ENCODE measurements around the gene VPS39. TPM values are rescaled to one million over a fixed set of nuclear protein-coding genes. Genes with fewer than 3 reads are reported as not detected.

The VPS39 gene
- total RNA-seq, 3 donors from 2014 or later, result 79.0 to 116 (median 89.9) TPM

- intact Hi-C loops (cut with DNase I; ENCODE audit: low total_unique reads), result loop anchor here (10.0 kb wide), 2 partner anchors 323 to 1803 kb away; partner anchors contain the start of gene SPTBN5
- DNase-seq (ENCODE audit: low spot score in 2 of 2), result no peak
- Histone ChIP-seq H3K27me3 (no peaks in the 10 kb centered on the region), H3K27ac (no peak overlapping the region), H3K4me1 (no peaks in the 10 kb centered on the region), H3K36me3 (peaks cover 31% of the 10 kb centered on the region), H3K9me3 (no peaks in the 10 kb centered on the region), H3K4me3 (no peak overlapping the region)
- TF ChIP-seq POLR2AphosphoS5 (IDR thresholded peaks at IDR 0.05) (no peak), POLR2A (IDR thresholded peaks at IDR 0.05) (no peak), CTCF (IDR thresholded peaks at IDR 0.05) (no peak)
Measured at GRCh38 chr15:42217568-42217967, 9.5 kb upstream of the VPS39 start.

- intact Hi-C loops (cut with DNase I; ENCODE audit: low total_unique reads), result loop anchor here (10.0 kb wide), 2 partner anchors 321 to 1801 kb away; partner anchors contain the start of gene SPTBN5
- no peak for TF ChIP-seq CTCF (IDR thresholded peaks at IDR 0.05)
- no peak for TF ChIP-seq POLR2AphosphoS5 (IDR thresholded peaks at IDR 0.05)
- H3K36me3 ChIP-seq, result peaks cover 37% of the 10 kb centered on the region
- H3K4me1 ChIP-seq, result no peaks in the 10 kb centered on the region
- H3K27ac ChIP-seq, result no peak overlapping the region
- no peak overlapping the region for H3K4me3 ChIP-seq
- no peaks in the 10 kb centered on the region for H3K9me3 ChIP-seq
- no peak for DNase-seq (ENCODE audit: low spot score in 2 of 2)
- H3K27me3 ChIP-seq, result no peaks in the 10 kb centered on the region
Measured at GRCh38 chr15:42215913-42216829, 8.1 kb upstream of the VPS39 start.

- H3K4me3 ChIP-seq, result no peak overlapping the region
- H3K9me3 ChIP-seq, result no peaks in the 10 kb centered on the region
- H3K27me3 ChIP-seq, result no peaks in the 10 kb centered on the region
- intact Hi-C loops (cut with DNase I; ENCODE audit: low total_unique reads), result loop anchor here (10.0 kb wide), 2 partner anchors 320 to 1800 kb away; partner anchors contain the start of gene SPTBN5
- TF ChIP-seq POLR2AphosphoS5 (IDR thresholded peaks at IDR 0.05) (no peak), CTCF (IDR thresholded peaks at IDR 0.05) (no peak), POLR2A (IDR thresholded peaks at IDR 0.05) (no peak)
- H3K36me3 ChIP-seq, result peaks cover 36% of the 10 kb centered on the region
- no peaks in the 10 kb centered on the region for H3K4me1 ChIP-seq
- H3K27ac ChIP-seq, result no peak overlapping the region
- DNase-seq (ENCODE audit: low spot score in 2 of 2), result no peak
Measured at GRCh38 chr15:42214600-42214999, 6.5 kb upstream of the VPS39 start.

- no peak overlapping the region for H3K4me3 ChIP-seq
- no peaks in the 10 kb centered on the region for H3K9me3 ChIP-seq
- H3K27me3 ChIP-seq, result no peaks in the 10 kb centered on the region
- no peaks in the 10 kb centered on the region for H3K4me1 ChIP-seq
- peaks cover 26% of the 10 kb centered on the region for H3K36me3 ChIP-seq
- no peak for TF ChIP-seq POLR2AphosphoS5 (IDR thresholded peaks at IDR 0.05)
- no peak for DNase-seq (ENCODE audit: low spot score in 2 of 2)
- no peak overlapping the region for H3K27ac ChIP-seq
- intact Hi-C loops (cut with DNase I; ENCODE audit: low total_unique reads), result loop anchor here (10.0 kb wide), 2 partner anchors 319 to 1799 kb away; partner anchors contain the start of gene SPTBN5
Measured at GRCh38 chr15:42213511-42213910, 5.4 kb upstream of the VPS39 start.

- H3K36me3 ChIP-seq, result peaks cover 8% of the 10 kb centered on the region
- TF ChIP-seq POLR2AphosphoS5 (IDR thresholded peaks at IDR 0.05) (no peak), POLR2A (IDR thresholded peaks at IDR 0.05) (no peak), CTCF (IDR thresholded peaks at IDR 0.05) (no peak)
- no peak overlapping the region for H3K4me3 ChIP-seq
- peaks cover 0 to 7% of the 10 kb centered on the region in 2 donors for H3K4me1 ChIP-seq
- no peak overlapping the region for H3K27ac ChIP-seq
- DNase-seq (ENCODE audit: low spot score in 2 of 2), result no peak
- no peaks in the 10 kb centered on the region for H3K9me3 ChIP-seq
- H3K27me3 ChIP-seq, result no peaks in the 10 kb centered on the region
- intact Hi-C loops (cut with DNase I; ENCODE audit: low total_unique reads), result loop anchor here (10.0 kb wide), 2 partner anchors 316 to 1796 kb away; partner anchors contain the start of gene SPTBN5
Measured at GRCh38 chr15:42210696-42211095, 2.6 kb upstream of the VPS39 start.
